DND-41 (cell line): ENCODE measurements around the gene FOXJ3.

ENCODE experiments used
- EZH2 ChIP-seq: IDR thresholded peaks from 3 replicates; pipeline ENCODE4 v1.6.1; 2012; ENCODE audit warnings: borderline replicate concordance, low read depth, mild to moderate bottlenecking, moderate library complexity, low read length, inconsistent platforms; ENCODE audit not compliant: severe bottlenecking
- TF ChIP-seq, protein P1 (sequence below): IDR thresholded peaks from 2 replicates; pipeline ENCODE4 v1.5.1; 2012; ENCODE audit warnings: borderline replicate concordance, low read length, moderate library complexity, mild to moderate bottlenecking; ENCODE audit not compliant: poor library complexity, severe bottlenecking; ENCODE audit errors: extremely low read depth

DNA sequence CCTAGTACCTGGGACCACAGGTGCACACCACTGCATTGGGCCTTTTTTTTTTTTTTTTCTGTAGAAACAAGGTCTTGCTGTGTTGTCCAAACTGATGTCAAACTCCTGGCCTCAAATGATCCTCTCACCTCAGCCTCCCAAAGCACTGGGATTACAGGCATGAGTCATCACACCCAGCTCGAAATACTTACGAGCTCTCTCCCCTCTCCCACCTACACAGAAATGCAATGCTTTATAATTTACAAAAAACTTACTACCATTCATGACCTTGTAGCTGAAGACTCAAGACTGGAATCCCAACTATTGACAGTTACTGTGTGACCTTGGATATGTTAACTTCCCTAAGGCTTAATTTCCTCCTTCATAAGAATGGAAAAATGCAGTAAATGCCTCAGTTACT, 18.7 kb downstream of the FOXJ3 start:
- TF ChIP-seq, protein P1, sequence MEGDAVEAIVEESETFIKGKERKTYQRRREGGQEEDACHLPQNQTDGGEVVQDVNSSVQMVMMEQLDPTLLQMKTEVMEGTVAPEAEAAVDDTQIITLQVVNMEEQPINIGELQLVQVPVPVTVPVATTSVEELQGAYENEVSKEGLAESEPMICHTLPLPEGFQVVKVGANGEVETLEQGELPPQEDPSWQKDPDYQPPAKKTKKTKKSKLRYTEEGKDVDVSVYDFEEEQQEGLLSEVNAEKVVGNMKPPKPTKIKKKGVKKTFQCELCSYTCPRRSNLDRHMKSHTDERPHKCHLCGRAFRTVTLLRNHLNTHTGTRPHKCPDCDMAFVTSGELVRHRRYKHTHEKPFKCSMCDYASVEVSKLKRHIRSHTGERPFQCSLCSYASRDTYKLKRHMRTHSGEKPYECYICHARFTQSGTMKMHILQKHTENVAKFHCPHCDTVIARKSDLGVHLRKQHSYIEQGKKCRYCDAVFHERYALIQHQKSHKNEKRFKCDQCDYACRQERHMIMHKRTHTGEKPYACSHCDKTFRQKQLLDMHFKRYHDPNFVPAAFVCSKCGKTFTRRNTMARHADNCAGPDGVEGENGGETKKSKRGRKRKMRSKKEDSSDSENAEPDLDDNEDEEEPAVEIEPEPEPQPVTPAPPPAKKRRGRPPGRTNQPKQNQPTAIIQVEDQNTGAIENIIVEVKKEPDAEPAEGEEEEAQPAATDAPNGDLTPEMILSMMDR = no peak
- TF ChIP-seq EZH2 = no peak
